Measurements from ENCODE around the gene KCNJ3. TPM values are rescaled to one million over a fixed set of nuclear protein-coding genes. Genes with fewer than 3 reads are reported as not detected.

KCNJ3 gene
- total RNA-seq, 3 donors from 2014 or later (not counting 1 experiment from before 2014, with no cell fraction given) = not detected

- peaks cover 8 to 12% of the 10 kb centered on the region in 2 donors for H3K9me3 Mint-ChIP-seq
- intact Hi-C loops (cut with micrococcal nuclease) = no loop called here
- H3K4me1 ChIP-seq (ENCODE audit: control insufficient read depth, insufficient read depth, low read length) = no peaks in the 10 kb centered on the region
- 58% methylated on average over 10 of the region's 10 CpGs for WGBS (ENCODE audit: insufficient coverage)
- no peak overlapping the region for H3K27ac ChIP-seq (ENCODE audit: low read length)
- H3K36me3 ChIP-seq (ENCODE audit: control insufficient read depth, insufficient read depth, low read length) = no peaks in the 10 kb centered on the region
- H3K27me3 Mint-ChIP-seq (ENCODE audit: low read depth in 2 of 2) = peaks cover 22% of the 10 kb centered on the region in 2 donors
- no peak for TF ChIP-seq CTCF (IDR thresholded peaks at IDR 0.05)
- H3K4me1 Mint-ChIP-seq = peaks cover 0 to 6% of the 10 kb centered on the region in 2 donors
- H3K4me3 ChIP-seq (ENCODE audit: low read length) = no peak overlapping the region
- no peak overlapping the region for H3K4me3 Mint-ChIP-seq
- peaks cover 10% of the 10 kb centered on the region for H3K36me3 Mint-ChIP-seq
- ATAC-seq (no peak), DNase-seq (no peak)
- H3K27ac Mint-ChIP-seq = no peak overlapping the region
- peaks cover 3% of the 10 kb centered on the region for H3K27me3 ChIP-seq (ENCODE audit: control insufficient read depth, insufficient read depth, low read length)
- peaks cover 4% of the 10 kb centered on the region for H3K9me3 ChIP-seq (ENCODE audit: control insufficient read depth, insufficient read depth, low read length)
Measured at GRCh38 chr2:154699575-154699930, 1.1 kb downstream of the KCNJ3 start.

GRCh38 chr2:154700136-154700535 is 1.6 kb downstream of the KCNJ3 start:
- Mint-ChIP-seq H3K27ac (no peak overlapping the region), H3K27me3 (ENCODE audit: low read depth in 2 of 2) (peaks cover 22% of the 10 kb centered on the region in 2 donors), H3K36me3 (peaks cover 10% of the 10 kb centered on the region), H3K4me1 (peaks cover 0 to 6% of the 10 kb centered on the region in 2 donors), H3K9me3 (peaks cover 10% of the 10 kb centered on the region in 2 donors), H3K4me3 (no peak overlapping the region)
- no peak for TF ChIP-seq CTCF (IDR thresholded peaks at IDR 0.05)
- no peak overlapping the region for H3K4me3 ChIP-seq (ENCODE audit: low read length)
- no peaks in the 10 kb centered on the region for H3K36me3 ChIP-seq (ENCODE audit: control insufficient read depth, insufficient read depth, low read length)
- H3K27me3 ChIP-seq (ENCODE audit: control insufficient read depth, insufficient read depth, low read length) = peaks cover 3% of the 10 kb centered on the region
- peaks cover 4% of the 10 kb centered on the region for H3K9me3 ChIP-seq (ENCODE audit: control insufficient read depth, insufficient read depth, low read length)
- 100% methylated on average over 1 of the region's 4 CpGs for WGBS (ENCODE audit: insufficient coverage)
- DNase-seq (no peak), ATAC-seq (no peak)
- intact Hi-C loops (cut with micrococcal nuclease) = no loop called here
- no peaks in the 10 kb centered on the region for H3K4me1 ChIP-seq (ENCODE audit: control insufficient read depth, insufficient read depth, low read length)
- H3K27ac ChIP-seq (ENCODE audit: low read length) = no peak overlapping the region

- Histone ChIP-seq H3K27me3 (ENCODE audit: control insufficient read depth, insufficient read depth, low read length) (no peaks in the 10 kb centered on the region), H3K4me1 (ENCODE audit: control insufficient read depth, insufficient read depth, low read length) (no peaks in the 10 kb centered on the region), H3K4me3 (ENCODE audit: low read length) (no peak overlapping the region), H3K9me3 (ENCODE audit: control insufficient read depth, insufficient read depth, low read length) (no peaks in the 10 kb centered on the region), H3K36me3 (ENCODE audit: control insufficient read depth, insufficient read depth, low read length) (no peaks in the 10 kb centered on the region), H3K27ac (ENCODE audit: low read length) (no peak overlapping the region)
- ATAC-seq (no peak), DNase-seq (no peak)
- peaks cover 2% of the 10 kb centered on the region in 2 donors for H3K9me3 Mint-ChIP-seq
- H3K27ac Mint-ChIP-seq = no peak overlapping the region
- no peak for TF ChIP-seq CTCF (IDR thresholded peaks at IDR 0.05)
- 75% methylated on average over 4 of the region's 4 CpGs for WGBS (ENCODE audit: insufficient coverage)
- no peaks in the 10 kb centered on the region for H3K36me3 Mint-ChIP-seq
- intact Hi-C loops (cut with micrococcal nuclease) = no loop called here
- H3K4me1 Mint-ChIP-seq = no peaks in the 10 kb centered on the region
- H3K4me3 Mint-ChIP-seq = no peak overlapping the region
- peaks cover 0 to under 1% of the 10 kb centered on the region in 2 donors for H3K27me3 Mint-ChIP-seq (ENCODE audit: low read depth in 2 of 2)
Measured at GRCh38 chr2:154704991-154705390, 6.5 kb downstream of the KCNJ3 start.

- Histone ChIP-seq H3K27ac (ENCODE audit: low read length) (no peak overlapping the region), H3K36me3 (ENCODE audit: control insufficient read depth, insufficient read depth, low read length) (no peaks in the 10 kb centered on the region), H3K4me1 (ENCODE audit: control insufficient read depth, insufficient read depth, low read length) (no peaks in the 10 kb centered on the region), H3K9me3 (ENCODE audit: control insufficient read depth, insufficient read depth, low read length) (no peaks in the 10 kb centered on the region), H3K27me3 (ENCODE audit: control insufficient read depth, insufficient read depth, low read length) (no peaks in the 10 kb centered on the region), H3K4me3 (ENCODE audit: low read length) (no peak overlapping the region)
- no peak for TF ChIP-seq CTCF (IDR thresholded peaks at IDR 0.05)
- WGBS (ENCODE audit: insufficient coverage) = 90% methylated on average over 1 of the region's 1 CpG
- Mint-ChIP-seq H3K27me3 (ENCODE audit: low read depth in 2 of 2) (no peaks in the 10 kb centered on the region), H3K36me3 (no peaks in the 10 kb centered on the region), H3K4me3 (no peak overlapping the region), H3K4me1 (no peaks in the 10 kb centered on the region), H3K27ac (no peak overlapping the region), H3K9me3 (peaks cover 2% of the 10 kb centered on the region in 2 donors)
- ATAC-seq (no peak), DNase-seq (no peak)
- intact Hi-C loops (cut with micrococcal nuclease) = no loop called here
Measured at GRCh38 chr2:154706660-154707059, 8.2 kb downstream of the KCNJ3 start.

Measured in natural killer cell (primary cell).